Measurements from ENCODE around the gene BRD9.
"Not testable (repeated sequence)": the region's sequence is repeated elsewhere in the genome, so short reads cannot be mapped to it uniquely, and the experiment has no call there.

The BRD9 gene

DNA sequence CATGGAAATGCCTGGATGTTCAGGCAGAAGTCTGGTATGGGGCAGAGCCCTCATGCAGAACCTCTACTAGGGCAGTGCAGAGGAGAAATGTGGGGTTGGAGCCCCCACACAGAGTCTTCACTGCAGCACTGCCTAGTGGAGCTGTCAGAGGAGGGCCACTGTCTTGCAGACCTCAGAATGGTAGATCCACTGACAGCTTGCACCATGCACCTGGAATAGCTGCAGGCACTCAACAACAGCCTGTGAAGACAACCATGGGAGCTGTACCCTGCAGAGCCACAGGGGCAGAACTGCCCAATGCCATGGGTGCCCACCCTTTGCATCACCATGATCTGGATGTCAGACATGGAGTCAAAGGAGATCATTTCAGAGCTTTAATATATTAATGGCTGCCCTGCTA is 37.0 kb upstream of the BRD9 start:
- TF ChIP-seq, protein P1, sequence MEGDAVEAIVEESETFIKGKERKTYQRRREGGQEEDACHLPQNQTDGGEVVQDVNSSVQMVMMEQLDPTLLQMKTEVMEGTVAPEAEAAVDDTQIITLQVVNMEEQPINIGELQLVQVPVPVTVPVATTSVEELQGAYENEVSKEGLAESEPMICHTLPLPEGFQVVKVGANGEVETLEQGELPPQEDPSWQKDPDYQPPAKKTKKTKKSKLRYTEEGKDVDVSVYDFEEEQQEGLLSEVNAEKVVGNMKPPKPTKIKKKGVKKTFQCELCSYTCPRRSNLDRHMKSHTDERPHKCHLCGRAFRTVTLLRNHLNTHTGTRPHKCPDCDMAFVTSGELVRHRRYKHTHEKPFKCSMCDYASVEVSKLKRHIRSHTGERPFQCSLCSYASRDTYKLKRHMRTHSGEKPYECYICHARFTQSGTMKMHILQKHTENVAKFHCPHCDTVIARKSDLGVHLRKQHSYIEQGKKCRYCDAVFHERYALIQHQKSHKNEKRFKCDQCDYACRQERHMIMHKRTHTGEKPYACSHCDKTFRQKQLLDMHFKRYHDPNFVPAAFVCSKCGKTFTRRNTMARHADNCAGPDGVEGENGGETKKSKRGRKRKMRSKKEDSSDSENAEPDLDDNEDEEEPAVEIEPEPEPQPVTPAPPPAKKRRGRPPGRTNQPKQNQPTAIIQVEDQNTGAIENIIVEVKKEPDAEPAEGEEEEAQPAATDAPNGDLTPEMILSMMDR (conservative IDR thresholded peaks at IDR 0.05; ENCODE audit: low read length): no peak
- no peak for DNase-seq (ENCODE audit: low read depth)
- no peak overlapping the region for H3K4me3 ChIP-seq (ENCODE audit: low read length)

DNA sequence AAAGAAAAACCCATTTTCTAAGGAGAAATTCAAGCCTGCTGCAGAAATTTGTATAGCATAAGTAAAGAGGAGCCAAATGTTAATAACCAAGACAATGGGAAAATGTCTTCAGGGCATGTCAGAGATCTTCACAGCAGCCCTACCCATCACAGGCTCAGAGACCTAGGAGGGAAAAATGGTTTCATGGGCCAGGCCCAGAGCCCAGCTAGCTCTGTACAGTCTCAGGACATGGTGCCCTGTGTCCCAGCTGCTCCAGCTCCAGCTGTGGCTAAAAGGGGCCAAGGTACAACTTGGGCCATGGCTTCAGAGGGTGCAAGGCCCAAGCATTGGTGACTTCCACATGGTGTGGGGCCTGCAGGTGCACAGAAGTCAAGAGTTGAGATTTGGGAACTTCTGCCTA is 36.6 kb upstream of the BRD9 start:
- H3K4me3 ChIP-seq (ENCODE audit: low read length); DNase-seq (ENCODE audit: low read depth): not testable (repeated sequence)

DNA sequence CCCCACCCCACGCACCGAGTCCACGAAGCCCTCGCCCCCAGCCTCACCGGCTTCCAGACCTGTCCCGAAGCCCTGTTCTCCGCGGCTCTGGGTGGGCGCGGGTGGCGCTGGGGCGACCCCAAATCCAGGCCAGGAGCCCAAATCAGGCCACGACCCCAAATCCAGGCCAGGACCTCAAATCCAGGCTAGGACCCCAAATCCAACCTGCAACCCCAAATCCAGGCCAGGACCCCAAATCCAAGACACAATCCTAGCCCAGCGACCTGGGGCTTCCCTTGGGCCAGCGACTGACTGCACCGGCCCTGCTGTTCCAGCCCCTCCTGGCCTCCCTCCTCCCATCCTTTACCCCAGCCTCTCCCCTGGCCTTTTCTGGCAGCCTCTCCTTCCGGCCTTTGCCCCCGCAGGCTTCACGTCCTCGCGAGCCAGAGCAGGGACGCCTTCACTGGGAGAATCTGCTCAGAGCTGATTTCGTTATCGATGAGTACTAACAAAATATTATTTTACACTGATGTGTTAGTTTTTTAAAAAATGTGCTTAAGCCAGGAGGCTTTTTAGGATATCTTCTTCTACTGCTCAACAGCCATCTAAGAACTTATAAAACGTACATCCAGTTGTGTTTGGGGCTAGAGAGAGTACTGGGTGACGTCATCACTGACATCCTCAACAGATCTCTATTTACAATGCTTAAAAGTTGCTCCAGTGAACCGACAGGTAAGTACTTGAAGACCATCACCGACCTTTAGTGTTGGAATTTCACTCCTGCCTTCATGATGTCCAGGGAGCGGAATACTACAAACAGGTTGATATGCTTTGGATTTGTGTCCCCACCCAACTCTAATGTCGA is 34.8 kb upstream of the BRD9 start:
- TF ChIP-seq, protein P1 (conservative IDR thresholded peaks at IDR 0.05; ENCODE audit: low read length): no peak
- DNase-seq (ENCODE audit: low read depth): no peak
- H3K4me3 ChIP-seq (ENCODE audit: low read length): no peak overlapping the region

DNA sequence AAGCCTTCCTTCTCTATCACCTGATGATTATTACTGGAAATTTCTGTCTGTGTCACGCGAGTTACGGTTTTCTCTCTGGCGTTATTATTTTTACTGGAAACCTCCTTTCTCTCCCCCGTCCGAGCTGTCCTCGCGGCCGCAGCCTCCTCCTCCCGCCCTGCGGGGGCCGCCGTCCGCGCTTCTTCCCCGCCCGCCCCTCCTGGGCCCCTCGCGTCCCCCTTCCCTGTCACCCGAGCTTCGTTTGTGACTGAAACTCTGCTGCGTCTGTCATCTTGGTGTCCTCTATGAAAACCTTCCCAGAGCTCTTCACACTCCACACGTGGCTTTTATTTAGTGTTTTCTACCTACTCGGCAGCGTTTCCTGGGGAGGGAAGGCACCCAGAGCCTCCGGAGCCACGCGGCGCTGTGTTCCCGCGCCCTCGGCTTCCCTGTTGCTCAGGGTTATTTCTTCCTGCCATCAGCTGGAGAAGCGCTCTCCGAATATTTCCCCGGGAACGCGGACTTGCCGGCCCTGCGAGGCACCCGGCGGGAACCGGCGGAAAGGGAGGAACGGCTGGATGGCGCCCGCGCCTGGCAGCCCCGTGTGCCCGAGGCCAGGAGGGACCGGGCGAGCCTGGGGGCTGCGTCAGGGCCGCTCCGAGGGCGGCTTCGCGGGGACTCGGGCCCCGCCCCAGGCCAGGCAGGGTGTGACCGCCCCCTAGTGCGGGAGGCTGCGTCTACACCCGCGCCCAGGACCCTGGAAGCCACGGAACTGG is 34.0 kb upstream of the BRD9 start:
- DNase-seq (ENCODE audit: low read depth): peak; percentile 25
- H3K4me3 ChIP-seq (ENCODE audit: low read length): peak overlapping the region; percentile 51
- TF ChIP-seq, protein P1 (conservative IDR thresholded peaks at IDR 0.05; ENCODE audit: low read length): peak; percentile 26

DNA sequence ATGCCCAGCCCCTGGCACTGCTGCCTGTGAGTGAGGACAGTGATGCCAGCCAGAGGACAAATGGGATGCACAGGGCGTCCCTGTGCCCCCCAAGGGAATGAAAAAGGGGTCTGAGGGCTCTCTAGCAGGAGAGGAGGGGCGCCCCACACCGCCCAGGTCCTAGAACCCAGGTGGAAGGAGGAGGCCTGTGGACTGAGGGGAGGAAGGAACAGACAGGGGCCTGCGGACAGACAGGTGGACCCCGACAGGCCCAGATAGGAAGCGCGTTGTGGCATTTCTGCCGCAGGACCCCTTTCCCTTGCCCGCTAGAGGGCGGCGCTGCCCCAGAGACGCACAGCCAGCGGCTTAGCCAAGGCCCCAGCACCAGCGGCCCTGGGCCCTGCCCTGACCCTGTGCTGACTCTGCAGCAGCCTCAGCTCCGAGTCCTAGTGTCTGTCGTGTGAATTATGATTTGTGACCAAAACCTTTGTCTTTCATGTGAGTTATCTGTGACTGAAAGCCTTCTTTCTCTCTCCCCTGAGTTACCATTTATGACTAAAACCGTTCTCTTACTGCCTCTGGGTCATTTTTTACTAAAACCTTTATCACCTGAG is 30.8 kb upstream of the BRD9 start:
- TF ChIP-seq, protein P1 (conservative IDR thresholded peaks at IDR 0.05; ENCODE audit: low read length): peak; percentile 86
- peak; percentile 65 for DNase-seq (ENCODE audit: low read depth)
- no peak overlapping the region for H3K4me3 ChIP-seq (ENCODE audit: low read length)

DNA sequence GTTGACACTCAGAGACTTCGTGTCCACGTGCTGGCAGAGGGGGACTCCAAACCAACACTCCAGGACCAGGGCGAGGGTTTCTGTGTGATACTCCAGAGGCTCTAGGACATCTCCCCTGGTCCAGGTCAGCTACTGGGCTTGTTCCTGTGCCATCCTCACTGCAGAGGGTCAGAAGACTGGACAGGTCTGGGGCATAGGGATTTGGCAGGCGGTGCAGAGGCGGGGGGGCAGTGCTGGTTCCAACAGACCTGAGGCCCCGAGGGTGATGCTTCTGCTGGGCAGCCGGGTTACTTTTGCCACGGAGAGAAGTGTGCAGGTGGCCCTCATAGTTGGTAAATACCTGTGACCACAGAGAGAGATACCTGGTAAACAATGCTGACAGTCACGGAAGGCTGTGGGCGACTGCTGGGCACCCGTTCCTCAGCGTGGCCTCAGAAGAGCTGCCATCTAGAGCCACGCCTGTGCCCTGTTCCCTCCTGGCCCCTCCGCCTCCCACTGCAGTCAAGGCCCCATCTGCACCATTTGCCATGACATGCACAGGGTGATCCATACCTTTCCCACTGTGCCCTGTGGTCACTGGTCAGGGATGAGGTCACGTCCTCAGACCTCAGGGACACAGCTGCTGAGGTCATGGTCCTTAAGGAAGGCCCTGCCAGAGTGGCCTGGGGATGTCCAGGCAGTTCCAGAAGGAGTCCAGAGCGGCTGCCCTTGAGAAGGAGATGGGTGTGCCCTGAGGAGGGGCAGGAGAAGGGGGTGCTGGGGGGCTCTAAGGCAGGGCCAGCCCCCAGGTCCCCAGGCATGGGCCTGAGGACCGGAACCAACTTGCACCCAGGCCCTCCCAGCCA is 30.1 kb upstream of the BRD9 start:
- H3K4me3 ChIP-seq (ENCODE audit: low read length): no peak overlapping the region
- DNase-seq (ENCODE audit: low read depth): no peak
- TF ChIP-seq, protein P1 (conservative IDR thresholded peaks at IDR 0.05; ENCODE audit: low read length): no peak

All from AG10803 (cell line).